AG08395 (cell line): Measurements from ENCODE around the gene ZFPM1.
A peak's percentile ranks its signal among the peaks of the same experiment; 100 is the strongest.
"Not testable (repeated sequence)": the region's sequence is repeated elsewhere in the genome, so short reads cannot be mapped to it uniquely, and the experiment has no call there.

Experiments
- DNase-seq: peaks from one replicate; pipeline ENCODE4 v3.0.0; 2012; ENCODE audit warnings: mixed read lengths, low spot score

ZFPM1 gene

DNA sequence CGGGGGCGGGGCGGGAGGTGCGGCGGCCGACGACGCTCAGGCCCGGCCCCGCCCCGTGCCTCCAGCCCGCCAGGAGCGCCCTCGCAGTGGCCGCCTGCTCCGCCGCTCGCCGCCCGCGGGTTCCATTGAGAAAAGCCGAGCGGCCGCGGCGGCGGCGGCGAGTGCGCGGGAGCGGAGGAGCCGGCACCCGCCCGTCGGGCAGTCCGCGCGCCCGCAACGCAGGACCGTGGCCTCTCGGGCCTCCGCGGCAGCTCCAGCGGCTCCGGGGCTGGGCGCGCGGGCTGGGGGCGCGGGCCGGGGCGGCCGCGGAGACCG lies at the start of gene ZFPM1:
Gene ZFPM1, plus strand, starts transcription at position 64 of the 315 bp plus-strand sequence. CDS start 359 bp downstream, outside the sequence.
- DNase-seq = no peak

DNA sequence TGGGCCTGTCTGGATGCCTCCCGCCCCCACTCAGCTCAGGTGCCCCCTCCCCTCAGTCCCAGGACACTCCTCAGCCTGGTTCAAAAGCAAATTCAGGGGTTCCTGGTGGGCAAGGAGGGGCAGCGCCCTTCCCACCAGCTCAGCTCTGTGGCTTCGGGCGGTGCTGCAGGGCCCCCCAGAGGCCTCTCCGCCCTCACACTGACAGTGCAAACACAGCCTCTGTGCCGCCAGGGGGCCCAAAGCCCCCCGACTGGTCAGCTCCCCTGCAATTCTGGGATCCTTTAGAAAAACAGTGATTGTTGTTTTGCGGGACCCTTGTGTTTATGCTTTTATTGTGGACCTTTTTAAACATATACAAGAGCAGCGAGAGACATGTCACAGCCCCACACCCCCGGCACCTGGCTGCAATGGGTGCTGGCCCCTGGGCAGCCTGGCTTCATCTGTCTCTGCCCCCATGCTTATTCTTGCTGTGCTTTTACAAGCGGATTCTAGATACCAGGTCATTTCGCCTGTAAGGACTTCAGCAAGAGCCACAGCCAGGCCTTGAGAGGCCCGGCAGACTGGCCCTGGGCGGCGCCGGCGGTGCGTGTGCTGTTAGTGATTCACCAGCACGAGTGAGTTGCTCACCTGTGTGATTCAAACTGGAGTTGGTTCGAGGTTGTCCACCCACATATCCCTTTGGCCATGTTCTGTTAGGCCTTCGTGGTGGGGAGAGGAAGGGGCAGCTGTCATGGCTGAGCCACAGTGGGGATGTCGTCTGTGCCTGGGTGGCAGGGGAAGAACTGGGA lies 49.1 kb upstream of the ZFPM1 start:
- no peak for DNase-seq

DNA sequence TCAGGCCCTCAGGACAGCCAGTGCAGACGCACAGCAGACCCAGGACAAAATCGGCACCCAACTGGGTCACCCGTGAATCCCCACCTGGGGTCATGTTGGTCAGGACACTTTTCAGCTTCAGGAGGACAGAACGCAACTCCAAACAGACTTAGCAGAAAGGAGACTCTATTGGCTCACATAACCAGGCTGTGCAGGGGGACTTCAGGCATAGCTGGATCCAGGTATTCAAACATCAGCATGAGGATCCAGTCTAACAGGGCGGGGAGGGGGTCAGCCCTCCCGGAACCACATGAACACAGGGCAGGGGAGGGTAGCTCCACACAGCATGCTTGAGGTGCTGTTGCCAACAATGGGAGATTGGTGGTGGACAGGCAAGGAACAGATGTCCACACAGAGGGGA lies 48.3 kb upstream of the ZFPM1 start:
- no peak for DNase-seq

DNA sequence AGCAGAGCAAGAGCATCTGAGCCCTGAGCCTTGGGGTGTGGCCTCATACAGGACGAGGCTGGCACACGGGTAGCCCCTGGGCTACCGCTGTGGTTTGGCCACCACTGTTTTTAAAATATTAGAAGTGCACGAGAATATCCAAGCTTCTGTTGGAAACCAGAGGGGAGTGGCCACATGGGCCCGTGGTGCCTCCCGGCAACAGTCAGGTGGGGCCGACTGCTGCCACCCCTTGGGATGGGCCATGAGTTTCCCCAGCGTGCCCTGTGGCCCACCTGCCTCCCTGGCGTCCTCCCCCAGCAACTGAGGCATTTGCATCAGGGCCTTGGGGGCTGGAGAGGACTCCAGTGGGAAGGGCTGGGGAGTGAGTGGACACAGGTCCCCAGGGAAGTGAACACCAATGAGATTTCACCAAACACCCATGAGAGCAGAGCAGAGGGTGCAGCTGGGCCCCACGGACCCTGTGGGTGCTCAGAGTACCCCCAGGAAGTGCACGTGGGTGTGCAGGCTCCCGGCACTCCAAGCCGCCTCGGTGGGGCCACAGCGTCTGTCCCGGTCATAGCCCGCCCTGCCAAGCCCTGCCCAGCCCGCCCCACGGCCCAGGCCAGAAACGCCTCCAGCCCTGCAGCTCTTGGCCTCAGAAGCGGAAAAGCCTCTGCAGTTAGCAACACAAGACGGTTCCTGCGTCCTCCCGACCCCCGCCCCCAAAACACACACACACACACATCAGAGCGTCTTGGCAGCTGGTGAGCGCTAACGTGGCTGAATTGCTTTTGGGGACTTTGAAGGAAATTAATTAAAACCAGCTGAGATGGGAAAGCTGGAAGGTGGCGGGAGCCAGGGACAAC lies 47.6 kb upstream of the ZFPM1 start:
- peak; percentile 80 for DNase-seq

DNA sequence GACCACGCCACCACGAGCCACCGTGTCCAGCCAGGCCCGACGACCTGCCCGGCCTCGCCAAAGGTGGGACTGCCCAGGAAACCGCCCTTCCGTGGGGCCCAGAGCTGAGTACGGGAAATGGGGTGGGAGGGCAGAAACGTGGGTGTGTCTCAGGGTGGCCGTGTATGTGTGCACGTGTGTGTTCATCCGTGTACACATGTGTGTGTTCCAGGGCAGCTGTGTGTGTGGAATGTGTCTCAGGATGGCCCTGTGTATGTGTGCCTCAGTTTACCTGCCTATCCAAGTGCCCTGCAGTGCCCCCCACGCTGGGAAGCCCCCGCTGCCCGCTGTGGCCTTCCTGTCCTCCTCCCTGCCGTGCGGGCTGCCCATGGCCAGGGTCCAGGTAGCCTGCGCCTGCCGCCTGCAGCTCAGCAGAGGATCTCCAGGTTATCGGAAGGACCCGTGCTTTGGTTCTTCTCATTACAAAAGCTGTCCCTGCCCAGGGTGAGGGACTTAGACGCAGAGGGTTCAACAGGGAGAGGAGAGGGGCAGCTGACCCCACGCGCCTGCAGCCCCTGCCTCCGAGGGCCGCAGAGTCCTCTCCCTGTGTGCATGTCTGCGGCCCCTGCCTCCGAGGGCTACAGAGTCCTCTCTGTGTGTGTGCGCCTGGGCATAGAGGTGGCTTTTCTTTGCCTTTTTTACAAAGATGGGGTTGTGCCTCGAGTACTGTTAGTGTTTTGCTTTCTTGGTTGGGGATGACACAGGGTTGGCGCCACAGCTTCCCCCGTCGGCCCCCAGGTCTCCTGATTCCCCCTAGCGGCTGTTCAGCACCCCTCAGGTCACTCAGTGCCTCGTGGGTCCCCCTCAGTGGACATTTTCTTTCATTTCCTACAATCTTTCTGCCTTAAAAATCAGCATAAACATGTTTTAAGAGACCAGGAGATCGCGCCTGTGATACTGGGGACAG lies 46.7 kb upstream of the ZFPM1 start:
- peak; percentile 44 for DNase-seq

DNA sequence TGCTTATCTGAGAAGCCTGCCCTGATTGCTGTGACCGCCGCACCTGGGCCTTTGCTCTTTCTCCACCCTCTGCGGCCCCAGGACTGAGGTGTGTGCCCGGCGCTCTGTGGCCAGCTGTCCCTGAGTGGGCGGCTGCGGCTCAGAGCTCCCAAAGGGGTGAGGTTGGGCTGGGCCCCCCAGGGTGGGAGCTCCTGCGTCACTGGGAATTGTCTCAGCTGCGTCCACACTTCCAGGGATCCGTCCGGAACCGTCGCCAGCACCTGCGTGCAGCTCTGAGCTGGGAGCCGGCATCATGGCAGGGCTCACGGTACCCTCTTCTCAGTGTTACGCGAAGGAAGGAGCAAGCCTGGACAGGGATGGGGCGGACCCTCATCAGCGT lies 46.0 kb upstream of the ZFPM1 start:
- no peak for DNase-seq

DNA sequence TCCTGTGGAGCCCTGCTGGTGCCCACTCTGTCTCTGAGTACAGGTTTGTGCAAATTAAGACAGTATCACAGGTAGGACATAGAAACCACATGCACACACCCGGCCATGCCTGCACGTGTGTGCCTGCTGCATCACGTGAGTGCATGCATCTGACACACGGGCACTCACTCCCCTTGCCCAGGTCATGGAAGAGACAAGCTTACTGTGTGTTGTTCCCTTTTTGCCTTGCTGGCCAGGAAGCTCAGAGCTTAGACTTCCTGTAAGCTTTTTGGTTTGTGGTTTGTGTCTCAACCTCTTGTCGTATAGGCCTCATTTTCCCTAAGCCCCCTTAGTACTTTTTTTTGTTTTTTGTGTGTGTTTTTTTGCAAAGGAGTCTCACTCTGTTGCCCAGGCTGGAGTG lies 45.3 kb upstream of the ZFPM1 start:
- no peak for DNase-seq

DNA sequence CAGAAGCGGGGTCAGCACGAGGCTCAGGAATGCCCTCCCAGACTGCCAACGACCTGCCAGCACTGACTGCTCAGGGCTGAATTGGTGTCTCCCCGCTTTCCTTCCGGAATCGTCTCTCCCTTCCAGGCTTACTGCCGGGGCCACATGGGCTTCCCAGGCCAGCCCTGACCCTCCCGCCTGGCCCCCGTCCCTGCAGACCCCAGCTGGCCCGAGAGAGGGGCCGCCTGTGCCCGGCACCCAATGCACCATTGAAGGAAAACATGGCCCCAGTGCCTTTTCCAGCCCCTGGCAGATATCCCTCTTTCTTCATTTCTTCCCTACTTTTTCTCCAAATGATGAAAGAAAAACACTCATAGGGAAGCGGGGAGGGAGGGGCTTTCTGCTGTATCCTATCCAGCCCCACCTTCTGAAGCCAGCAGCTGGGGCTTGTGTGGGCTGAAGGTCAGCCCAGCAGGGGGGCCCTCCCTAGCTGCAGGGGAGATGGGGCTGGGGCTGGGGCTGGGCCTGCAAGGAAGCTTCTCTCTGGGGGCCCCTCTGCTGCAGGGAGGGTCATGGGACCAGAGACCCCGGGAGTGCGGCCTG lies 44.4 kb upstream of the ZFPM1 start:
- no peak for DNase-seq

DNA sequence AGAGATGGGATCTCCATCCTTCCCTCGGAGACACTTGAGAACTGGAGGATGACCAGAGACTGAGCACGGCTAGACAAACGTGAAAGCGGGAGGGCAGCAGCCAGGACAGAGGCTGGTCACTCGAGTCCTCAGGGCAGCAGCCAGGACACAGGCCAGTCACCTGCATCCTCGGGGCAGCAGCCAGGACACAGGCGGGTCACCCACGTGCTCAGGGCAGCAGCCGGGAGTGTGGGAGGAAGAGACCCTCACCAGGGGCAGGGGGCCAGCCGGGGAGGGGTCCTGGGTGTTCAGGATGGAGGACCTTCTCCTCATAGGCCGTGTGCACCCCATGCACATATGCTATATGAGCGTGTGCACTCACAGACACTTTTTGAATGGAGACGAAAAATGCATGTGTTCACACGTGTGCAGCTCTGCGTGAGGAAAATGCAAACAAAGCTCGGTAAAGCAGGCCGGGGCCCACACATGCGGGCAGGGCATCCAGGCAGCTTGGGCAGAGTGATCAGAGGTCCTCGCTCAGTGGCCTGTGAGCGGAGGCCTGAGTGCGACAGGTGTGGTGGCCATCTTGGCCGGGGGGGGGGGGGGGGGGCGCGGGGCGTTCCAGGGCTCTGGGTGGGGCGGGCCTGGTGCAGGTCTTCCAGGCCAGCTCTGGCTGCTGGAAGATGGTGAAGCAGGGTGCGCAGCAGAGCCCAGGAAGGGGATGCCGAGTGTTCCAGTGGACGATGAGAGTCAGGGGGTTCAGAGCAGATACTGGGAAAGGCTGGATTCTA lies 43.6 kb upstream of the ZFPM1 start:
- DNase-seq = no peak

DNA sequence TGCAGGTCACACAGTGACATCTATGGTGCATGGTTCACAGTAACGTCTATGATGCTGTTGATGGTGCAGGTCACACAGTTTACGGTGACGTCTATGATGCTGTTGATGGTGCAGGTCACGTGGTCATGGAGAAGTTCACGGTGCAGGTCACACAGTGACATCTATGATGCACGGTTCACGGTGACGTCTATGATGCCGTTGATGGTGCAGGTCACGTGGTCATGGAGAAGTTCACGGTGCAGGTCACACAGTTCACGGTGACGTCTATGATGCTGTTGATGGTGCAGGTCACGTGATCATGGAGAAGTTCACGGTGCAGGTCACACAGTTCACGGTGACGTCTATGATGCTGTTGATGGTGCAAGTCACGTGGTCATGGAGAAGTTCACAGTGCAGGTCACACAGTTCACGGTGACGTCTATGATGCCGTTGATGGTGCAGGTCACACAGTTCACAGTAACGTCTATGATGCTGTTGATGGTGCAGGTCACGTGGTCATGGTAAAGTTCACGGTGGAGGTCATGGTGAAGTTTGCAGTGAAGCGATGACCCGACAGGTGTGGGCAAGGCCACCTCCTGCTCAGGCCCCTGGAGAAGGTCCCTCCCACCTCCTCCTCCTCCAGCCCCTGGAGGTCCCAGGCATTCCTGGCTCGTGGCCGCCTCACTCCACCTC lies 42.6 kb upstream of the ZFPM1 start:
- DNase-seq = not testable (repeated sequence)

DNA sequence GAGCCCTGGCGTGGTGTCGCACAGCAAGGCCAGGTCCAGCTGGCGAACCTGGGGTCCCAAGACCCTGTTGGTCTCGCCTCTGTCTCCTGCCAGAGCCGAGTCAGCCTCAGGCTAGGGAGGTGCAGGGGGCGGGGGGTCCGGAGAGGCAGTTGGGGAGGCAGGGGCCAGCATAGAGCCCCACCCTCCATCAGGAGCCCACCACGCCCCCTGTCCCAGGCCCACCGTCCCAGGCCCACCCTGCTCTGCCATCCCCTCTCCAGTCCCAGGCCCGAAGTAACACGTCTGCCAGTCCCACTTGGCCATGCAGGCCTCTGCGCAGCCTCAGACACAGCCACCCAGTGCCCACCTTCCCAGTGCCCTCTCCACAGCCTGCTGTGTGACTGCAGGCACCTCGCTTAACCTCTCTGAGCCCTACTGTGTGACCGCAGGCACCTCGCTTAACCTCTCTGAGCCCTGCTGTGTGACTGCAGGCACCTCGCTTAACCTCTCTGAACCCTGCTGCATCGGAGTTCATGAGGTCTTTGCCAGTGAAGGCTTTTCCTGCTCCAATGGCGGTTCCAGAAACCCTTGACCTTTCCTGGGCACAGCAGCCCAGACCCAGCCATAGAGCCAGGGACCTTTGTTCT lies 41.0 kb upstream of the ZFPM1 start:
- DNase-seq = no peak

DNA sequence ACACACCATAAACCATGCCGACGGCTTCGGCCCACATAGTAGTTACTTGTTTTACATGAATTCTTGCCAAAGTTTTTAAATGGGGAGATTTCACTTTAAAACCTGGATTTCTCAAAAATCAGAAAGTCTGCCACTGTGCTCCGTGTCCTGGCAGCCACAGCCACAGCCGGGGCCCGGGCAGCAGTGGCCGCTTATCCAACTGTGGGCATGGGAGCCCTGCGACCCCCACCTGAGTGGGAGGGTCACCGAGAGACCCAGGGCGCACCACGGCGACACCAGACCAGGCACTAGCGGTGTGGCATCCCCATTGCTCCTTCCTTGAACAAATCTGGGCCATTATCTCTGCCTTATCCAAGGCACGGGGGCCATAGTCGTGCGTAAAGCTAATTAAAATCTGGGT lies 40.3 kb upstream of the ZFPM1 start:
- DNase-seq = no peak

DNA sequence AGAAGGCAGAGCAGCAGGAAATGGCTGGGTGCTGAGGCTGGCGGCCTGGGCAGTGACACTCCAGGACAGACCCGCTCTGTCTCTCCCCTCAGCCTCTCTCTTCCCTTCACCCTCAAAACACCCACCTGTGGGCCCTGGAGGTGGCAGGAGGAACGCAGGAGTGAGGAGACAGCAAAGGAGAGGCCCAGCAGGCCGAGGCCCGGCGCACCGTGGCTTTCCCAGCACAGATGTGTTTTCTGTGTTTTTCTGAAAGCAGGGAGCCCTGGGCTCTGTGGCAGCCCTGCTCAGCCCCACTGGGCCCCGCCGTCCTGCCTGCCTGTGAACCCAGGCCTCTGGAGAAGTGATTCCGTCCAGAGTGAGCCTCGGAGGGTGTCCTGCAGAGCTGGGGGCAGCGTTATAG lies 39.8 kb upstream of the ZFPM1 start:
- DNase-seq = no peak

DNA sequence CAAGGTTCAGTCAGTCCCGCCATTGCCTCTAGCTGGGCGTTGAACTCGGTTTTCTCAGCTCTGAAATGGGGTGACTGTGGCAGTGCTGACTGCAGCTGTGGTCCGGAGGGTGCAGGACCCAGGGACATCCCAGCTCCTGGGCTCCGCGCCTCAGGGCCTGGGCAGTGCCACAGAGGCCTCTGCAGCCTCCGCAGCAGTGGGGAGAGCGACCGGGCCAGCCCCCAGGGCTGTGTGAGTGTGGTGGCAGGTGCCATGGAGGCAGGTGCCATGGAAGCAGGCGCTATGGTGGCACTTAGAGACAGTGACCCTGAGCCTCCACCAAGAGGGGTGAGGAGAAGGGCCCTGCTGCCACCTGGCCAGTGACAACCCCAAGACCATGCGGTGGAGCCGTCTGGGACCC lies 39.4 kb upstream of the ZFPM1 start:
- no peak for DNase-seq

DNA sequence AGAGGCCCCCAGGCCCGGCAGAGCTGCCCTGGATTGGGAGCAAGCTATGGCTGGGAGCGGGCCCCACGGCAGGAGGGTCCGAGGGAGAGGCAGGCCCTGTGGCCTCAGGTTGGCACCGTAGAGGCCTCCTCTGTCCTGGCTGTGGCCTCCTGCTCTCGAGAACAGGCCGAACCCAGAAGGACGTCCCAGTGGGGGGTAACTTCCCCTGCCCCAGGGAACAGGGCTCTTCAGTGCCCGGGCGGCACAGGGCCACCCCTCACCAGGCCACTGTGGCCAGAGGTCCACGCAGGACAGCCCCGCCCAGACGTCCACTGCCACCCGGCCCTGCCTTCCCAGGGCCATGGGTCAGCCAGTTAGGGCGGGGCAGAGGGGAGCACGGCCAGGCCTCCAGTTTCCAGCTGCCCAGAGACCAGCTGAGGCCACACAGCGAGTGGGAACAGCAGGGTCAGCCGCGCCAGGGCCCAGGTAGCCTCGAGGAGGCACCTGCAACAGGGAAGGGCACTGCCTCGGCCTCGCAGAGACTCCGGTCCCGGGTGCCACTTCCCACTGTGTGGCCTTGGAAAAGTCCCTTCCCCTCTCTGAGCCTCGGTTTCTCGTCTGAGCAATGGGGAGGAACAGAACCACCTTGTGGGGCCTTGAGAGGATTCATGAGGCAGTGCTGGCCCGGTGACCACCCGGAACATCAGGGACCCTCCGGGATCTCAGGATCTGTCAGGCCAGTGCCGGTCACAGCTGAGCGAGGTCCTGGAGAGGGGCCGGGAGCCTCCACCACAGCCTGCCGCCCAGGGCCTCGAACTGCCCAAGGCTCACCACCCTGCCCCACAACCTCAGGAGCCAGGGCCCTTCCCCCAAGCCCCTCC lies 38.3 kb upstream of the ZFPM1 start:
- no peak for DNase-seq

DNA sequence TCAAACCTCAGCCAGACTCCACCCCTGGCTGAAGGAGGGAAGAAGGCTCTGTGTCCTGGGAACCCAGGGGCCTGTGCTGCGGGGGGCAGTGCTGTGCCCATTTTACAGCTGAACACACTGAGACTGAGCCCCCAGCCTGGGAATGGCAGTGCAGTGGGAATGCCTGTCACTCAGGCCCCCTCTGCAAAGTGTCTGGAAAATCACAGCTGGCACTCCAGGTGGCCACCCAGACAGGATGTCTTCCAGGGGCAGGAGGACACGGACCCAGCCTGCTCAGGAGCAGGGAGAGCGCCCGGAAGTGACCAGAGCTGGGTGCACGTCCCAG lies 37.7 kb upstream of the ZFPM1 start:
- DNase-seq = no peak

DNA sequence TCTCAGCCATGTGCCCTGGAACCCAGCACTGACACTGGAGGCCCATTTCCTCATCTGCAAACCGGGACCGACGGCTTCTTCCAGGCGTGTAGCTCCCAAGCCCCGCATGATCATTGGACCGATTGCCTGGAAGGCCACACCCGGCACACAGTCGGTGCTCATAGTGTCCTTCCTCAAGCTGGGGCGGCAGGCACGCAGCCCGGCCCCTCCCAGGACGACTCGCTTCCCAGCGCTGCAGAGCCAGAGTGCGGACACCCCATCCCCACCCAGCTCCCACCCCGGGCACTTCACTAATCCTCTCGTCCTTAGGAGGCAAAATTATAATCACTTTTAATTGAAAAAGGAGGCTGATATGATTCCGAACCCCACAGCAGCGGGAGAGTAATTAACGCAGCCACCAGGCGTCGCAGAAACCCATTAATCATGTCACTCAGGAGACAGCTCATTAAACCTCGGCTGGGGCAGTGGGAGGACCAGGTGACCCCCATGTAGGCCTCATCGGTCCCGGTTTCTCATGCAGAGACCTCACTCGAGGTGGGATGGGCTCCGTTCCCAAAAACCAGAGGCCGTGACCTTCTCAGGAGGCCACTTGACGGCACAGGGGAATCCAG lies 37.3 kb upstream of the ZFPM1 start:
- DNase-seq = no peak

DNA sequence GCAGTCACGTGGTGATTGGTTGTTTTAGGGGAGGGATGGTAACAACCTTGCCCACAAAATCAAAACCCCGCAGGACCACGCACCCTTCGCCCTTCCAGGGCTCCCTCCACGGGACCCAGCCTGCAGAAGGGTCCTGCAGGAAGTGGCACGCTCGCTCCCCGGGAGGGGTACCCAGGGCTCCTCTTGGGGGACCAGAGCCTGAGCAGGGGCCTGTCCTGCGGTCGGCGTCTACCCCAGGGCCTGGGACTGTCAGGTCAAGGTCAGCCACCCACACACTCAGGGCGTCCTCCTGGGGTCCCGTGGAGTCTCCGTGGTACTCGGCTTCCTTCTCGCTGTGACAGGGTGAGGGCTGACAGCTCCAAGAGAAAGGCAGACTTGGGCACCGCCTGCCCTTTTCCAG lies 36.4 kb upstream of the ZFPM1 start:
- no peak for DNase-seq
